GM19463 (cell line): ENCODE measurements around the gene EMX2.

Source experiments
- ATAC-seq: cut with Tn5 transposase; IDR thresholded peaks from one replicate; pipeline ENCODE4 v1.9.1; 2021; ENCODE audit warnings: mild to moderate bottlenecking, moderate library complexity; ENCODE audit not compliant: unreplicated experiment

Gene EMX2

GRCh38 chr10:117543225-117544003 is 868 bp downstream of the EMX2 start:
- ATAC-seq: no peak

- ATAC-seq: no peak
Observed at GRCh38 chr10:117544004-117544701, 1.6 kb downstream of the EMX2 start.

GRCh38 chr10:117544711-117545140 is 2.2 kb downstream of the EMX2 start:
- ATAC-seq: no peak

GRCh38 chr10:117545141-117546019 is 2.8 kb downstream of the EMX2 start:
- ATAC-seq: no peak

- no peak for ATAC-seq
Observed at GRCh38 chr10:117546020-117546580, 3.6 kb downstream of the EMX2 start.

DNA sequence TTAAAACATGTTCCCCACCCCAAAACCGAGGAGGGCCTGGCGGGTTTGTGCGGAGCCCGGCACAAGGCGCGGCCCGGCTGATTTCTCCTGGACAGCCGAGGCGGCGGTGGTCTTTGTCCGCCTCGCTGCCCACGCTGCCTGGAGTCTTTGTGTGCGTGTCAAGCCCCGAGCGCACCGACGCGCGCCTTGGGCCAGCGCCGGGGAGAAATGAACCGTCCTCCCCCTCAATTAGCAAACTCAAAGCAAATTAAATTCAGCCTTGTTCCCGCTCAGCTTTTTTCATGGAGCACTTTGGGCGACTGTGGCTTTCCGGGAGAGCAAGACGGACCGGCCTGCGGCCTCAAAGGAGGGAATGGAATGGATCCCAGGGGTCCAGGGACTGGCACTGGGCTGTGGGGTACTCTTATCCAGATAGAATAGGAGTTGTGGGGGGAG is 4.1 kb downstream of the EMX2 start:
- ATAC-seq: no peak

GRCh38 chr10:117547016-117547715 is 4.6 kb downstream of the EMX2 start:
- ATAC-seq: no peak

GRCh38 chr10:117547716-117548668 is 5.4 kb downstream of the EMX2 start:
- no peak for ATAC-seq

DNA sequence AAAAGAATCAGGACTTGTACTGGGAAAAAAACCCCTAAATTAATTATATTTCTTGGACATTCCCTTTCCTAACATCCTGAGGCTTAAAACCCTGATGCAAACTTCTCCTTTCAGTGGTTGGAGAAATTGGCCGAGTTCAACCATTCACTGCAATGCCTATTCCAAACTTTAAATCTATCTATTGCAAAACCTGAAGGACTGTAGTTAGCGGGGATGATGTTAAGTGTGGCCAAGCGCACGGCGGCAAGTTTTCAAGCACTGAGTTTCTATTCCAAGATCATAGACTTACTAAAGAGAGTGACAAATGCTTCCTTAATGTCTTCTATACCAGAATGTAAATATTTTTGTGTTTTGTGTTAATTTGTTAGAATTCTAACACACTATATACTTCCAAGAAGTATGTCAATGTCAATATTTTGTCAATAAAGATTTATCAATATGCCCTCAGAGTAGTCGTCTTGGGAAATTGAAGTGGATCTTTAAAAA is 6.6 kb downstream of the EMX2 start:
- ATAC-seq: no peak

DNA sequence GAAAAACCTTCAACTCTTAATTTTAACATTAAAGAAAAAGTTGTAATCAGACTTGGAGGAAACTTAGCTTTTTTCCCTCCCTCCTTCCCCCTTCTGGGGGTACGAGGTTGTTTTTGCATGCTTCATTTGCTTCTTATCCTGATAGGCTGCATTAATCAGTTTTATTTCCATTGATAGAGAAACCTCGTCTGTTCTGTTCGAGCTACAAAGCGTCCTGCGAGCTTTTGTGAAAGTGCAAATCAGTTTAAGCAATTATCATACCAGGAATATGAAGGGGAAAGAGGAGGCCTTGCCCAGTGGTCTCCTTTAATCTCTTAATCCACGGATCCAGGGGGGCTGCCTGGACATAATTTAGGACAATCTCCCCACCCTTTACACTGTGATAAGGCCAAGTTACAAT is 7.5 kb downstream of the EMX2 start:
- ATAC-seq: no peak

GRCh38 chr10:117550599-117551329 is 8.2 kb downstream of the EMX2 start:
- ATAC-seq: no peak

DNA sequence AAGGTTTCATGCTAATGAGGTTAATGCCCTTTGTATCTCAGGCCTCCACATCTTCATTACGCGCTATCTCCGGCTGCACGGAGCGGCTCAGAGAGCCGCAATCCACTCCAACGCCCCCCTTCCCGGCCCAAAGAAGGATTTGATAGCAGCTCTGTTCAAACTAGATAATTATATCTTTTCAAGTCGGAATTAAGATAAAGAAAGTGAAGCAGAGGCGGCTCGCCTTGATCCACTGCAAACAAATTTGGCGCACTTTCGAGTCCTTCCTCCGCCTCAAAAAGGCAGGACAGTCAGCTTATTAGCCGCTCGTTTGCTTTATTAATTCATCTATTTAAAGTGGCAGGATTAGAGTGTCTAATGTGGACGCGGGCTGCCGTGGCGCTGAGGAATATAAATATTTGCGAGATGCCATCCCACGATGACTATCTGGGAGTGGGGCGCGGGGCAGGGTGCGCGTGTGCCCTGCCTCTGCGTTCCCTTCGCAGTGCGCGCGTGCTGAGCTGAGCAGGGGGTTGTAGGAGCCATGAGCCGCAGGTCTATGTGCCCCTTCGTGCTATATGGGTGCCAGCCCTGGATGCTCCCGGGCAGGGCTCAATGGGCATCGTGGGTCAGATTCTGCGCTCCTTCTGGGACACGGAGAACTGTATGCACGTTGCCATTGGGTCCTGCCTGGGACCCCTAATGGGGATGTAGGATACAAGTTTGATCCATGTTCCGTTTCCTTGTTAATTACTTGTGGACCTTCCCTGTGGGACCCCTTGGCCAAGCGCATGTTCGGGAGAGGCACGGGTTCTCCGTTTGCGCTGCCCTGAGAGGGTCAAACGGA is 9.0 kb downstream of the EMX2 start:
- ATAC-seq: no peak

- no peak for ATAC-seq
Observed at GRCh38 chr10:117552156-117552631, 9.6 kb downstream of the EMX2 start.

- no peak for ATAC-seq
Observed at GRCh38 chr10:117552701-117553141, 10.2 kb downstream of the EMX2 start.

GRCh38 chr10:117553142-117553814 is 10.7 kb downstream of the EMX2 start:
- no peak for ATAC-seq

DNA sequence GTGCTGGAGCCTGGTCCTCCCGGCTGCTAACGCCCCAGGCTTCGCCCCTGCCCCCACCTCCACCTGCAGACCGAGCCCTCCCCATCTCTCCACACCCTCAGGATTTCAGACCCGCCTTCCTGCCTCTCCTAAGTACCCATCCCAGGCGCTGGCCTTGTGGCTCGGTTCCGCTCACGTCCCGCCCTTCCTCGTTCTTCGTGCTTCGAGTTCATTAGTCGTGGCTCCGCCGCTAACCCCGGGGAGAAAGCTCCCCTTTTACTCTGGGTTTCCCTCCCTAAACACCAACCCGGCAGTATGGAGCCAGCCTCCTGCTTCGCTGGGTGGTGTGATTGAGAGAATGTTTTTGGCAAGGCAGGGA is 11.2 kb downstream of the EMX2 start:
- no peak for ATAC-seq

- ATAC-seq: no peak
Observed at GRCh38 chr10:117554241-117554814, 11.8 kb downstream of the EMX2 start.
